Fibroblast of lung (primary cell): Measurements from ENCODE around the gene OR6K2.

ENCODE experiments used
- EZH2 ChIP-seq: IDR thresholded peaks from 2 replicates; pipeline ENCODE4 v1.5.1; 2012; ENCODE audit warnings: low read length, control low read depth, mild to moderate bottlenecking; ENCODE audit errors: missing control alignments
- TF ChIP-seq, protein P1 (sequence below), 2 donors: IDR thresholded peaks in 1 of 2; conservative IDR thresholded peaks in 1 of 2; 1 replicate in 1 of 2; 2 replicates in 1 of 2; pipeline ENCODE4 v1.5.1; 2011 to 2012; ENCODE audit warnings: low read length in 2 of 2, control low read depth in 1 of 2, inconsistent platforms in 1 of 2, low read depth in 1 of 2, mild to moderate bottlenecking in 1 of 2

DNA sequence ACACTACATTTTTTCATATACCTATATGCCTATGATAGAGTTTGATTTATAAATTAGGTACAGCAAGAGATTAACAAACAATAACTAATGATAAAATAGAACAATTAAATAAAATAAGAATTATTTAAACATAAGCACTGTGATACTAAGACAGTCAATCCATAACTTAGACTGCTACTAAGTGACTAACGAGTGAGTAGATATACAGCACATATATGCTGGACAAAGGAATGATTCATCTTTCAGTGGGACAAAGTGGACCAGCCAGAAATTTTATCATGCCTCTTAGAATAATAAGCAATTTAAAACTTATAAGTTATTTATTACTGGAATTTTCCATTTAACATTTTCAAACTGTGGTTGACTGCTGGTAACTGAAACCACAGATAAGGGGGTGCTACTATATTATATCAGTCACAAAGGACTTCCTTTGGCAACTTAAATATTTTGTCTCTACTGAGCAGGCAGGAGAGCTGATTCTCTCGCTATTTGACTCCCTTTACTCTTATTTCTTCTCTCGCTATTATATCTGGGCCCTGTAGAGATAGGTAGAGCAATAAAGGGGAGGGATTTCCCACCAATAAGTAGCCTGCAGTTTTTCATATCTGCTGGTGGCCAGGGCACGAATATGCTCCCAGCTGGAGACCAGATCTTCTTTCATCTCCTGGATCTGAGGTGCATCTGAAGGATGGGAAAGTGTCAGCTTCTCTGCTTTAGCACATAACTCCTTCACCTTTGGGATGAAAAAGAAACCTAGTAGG, 24.7 kb downstream of the OR6K2 start:
- TF ChIP-seq, protein P1, sequence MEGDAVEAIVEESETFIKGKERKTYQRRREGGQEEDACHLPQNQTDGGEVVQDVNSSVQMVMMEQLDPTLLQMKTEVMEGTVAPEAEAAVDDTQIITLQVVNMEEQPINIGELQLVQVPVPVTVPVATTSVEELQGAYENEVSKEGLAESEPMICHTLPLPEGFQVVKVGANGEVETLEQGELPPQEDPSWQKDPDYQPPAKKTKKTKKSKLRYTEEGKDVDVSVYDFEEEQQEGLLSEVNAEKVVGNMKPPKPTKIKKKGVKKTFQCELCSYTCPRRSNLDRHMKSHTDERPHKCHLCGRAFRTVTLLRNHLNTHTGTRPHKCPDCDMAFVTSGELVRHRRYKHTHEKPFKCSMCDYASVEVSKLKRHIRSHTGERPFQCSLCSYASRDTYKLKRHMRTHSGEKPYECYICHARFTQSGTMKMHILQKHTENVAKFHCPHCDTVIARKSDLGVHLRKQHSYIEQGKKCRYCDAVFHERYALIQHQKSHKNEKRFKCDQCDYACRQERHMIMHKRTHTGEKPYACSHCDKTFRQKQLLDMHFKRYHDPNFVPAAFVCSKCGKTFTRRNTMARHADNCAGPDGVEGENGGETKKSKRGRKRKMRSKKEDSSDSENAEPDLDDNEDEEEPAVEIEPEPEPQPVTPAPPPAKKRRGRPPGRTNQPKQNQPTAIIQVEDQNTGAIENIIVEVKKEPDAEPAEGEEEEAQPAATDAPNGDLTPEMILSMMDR (conservative IDR thresholded peaks at IDR 0.05 in 1 of 2, IDR thresholded peaks at IDR 0.05 in 1 of 2; ENCODE audit: low read depth in 1 of 2, low read length in 2 of 2) = no peak
- TF ChIP-seq EZH2 = no peak
